Measurements from ENCODE around the gene UBE2G1. TPM values are rescaled to one million over a fixed set of nuclear protein-coding genes. Genes with fewer than 3 reads are reported as not detected.

UBE2G1 gene
- polyA plus RNA-seq, 1 donor from 2014 or later: 65.8 TPM

DNA sequence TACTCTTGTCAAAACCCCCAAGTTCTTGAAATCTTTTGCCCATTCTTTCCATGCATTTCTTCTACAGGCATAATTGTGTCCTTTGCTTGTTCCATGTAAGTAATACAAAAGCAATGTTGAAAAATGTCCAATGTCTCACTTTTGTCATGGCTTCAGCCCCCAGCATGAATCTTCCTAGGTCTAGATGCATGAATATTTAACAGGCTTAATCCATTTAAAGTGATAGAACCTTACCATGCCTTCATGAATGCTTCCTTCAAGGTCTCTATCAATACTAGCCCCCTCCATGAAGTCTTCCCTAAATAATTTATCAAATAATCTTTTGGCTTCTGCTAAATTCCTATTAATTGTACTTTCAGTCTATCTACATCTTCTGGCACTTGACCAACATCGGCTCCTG is 56.6 kb downstream of the UBE2G1 start:
- Histone ChIP-seq H3K9me2 (ENCODE audit: insufficient read depth, low read length) (no peaks in the 10 kb centered on the region), H3K27ac (ENCODE audit: low read length) (no peak overlapping the region), H3K36me3 (ENCODE audit: insufficient read depth, low read length) (no peaks in the 10 kb centered on the region), H3K9me3 (ENCODE audit: low read length) (no peaks in the 10 kb centered on the region), H3K4me2 (ENCODE audit: low read length) (no peak overlapping the region), H3K9ac (ENCODE audit: low read length) (no peak overlapping the region), H3F3A (ENCODE audit: insufficient read depth, low read length, poor library complexity, severe bottlenecking) (no peaks in the 10 kb centered on the region), H3K27me3 (ENCODE audit: insufficient read depth, low read depth, low read length) (no peaks in the 10 kb centered on the region), H3K4me3 (ENCODE audit: low read length) (no peak overlapping the region), H4K20me1 (ENCODE audit: insufficient read depth) (no peaks in the 10 kb centered on the region), H2AFZ (ENCODE audit: low read depth, low read length) (no peak overlapping the region), H3K79me2 (replicated peaks; ENCODE audit: insufficient read depth, low read length) (peaks cover 25% of the 10 kb centered on the region)
- TF ChIP-seq POLR2AphosphoS5 (IDR thresholded peaks at IDR 0.05) (no peak), TAF1 (IDR thresholded peaks at IDR 0.05; ENCODE audit: low read depth) (no peak), EP300 (conservative IDR thresholded peaks at IDR 0.05; ENCODE audit: poor library complexity, severe bottlenecking) (no peak), RAD21 (conservative IDR thresholded peaks at IDR 0.05) (no peak), EZH2 (IDR thresholded peaks at IDR 0.05; ENCODE audit: borderline replicate concordance, insufficient read depth, low read length, poor library complexity, severe bottlenecking) (no peak), MXI1 (conservative IDR thresholded peaks at IDR 0.05; ENCODE audit: poor library complexity, severe bottlenecking) (no peak), SMC3 (conservative IDR thresholded peaks at IDR 0.05; ENCODE audit: poor library complexity) (no peak)
- TF ChIP-seq, protein P1, sequence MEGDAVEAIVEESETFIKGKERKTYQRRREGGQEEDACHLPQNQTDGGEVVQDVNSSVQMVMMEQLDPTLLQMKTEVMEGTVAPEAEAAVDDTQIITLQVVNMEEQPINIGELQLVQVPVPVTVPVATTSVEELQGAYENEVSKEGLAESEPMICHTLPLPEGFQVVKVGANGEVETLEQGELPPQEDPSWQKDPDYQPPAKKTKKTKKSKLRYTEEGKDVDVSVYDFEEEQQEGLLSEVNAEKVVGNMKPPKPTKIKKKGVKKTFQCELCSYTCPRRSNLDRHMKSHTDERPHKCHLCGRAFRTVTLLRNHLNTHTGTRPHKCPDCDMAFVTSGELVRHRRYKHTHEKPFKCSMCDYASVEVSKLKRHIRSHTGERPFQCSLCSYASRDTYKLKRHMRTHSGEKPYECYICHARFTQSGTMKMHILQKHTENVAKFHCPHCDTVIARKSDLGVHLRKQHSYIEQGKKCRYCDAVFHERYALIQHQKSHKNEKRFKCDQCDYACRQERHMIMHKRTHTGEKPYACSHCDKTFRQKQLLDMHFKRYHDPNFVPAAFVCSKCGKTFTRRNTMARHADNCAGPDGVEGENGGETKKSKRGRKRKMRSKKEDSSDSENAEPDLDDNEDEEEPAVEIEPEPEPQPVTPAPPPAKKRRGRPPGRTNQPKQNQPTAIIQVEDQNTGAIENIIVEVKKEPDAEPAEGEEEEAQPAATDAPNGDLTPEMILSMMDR (IDR thresholded peaks at IDR 0.05; ENCODE audit: poor library complexity, severe bottlenecking): no peak
- TF ChIP-seq, protein P2, sequence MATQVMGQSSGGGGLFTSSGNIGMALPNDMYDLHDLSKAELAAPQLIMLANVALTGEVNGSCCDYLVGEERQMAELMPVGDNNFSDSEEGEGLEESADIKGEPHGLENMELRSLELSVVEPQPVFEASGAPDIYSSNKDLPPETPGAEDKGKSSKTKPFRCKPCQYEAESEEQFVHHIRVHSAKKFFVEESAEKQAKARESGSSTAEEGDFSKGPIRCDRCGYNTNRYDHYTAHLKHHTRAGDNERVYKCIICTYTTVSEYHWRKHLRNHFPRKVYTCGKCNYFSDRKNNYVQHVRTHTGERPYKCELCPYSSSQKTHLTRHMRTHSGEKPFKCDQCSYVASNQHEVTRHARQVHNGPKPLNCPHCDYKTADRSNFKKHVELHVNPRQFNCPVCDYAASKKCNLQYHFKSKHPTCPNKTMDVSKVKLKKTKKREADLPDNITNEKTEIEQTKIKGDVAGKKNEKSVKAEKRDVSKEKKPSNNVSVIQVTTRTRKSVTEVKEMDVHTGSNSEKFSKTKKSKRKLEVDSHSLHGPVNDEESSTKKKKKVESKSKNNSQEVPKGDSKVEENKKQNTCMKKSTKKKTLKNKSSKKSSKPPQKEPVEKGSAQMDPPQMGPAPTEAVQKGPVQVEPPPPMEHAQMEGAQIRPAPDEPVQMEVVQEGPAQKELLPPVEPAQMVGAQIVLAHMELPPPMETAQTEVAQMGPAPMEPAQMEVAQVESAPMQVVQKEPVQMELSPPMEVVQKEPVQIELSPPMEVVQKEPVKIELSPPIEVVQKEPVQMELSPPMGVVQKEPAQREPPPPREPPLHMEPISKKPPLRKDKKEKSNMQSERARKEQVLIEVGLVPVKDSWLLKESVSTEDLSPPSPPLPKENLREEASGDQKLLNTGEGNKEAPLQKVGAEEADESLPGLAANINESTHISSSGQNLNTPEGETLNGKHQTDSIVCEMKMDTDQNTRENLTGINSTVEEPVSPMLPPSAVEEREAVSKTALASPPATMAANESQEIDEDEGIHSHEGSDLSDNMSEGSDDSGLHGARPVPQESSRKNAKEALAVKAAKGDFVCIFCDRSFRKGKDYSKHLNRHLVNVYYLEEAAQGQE (IDR thresholded peaks at IDR 0.05; ENCODE audit: borderline replicate concordance): no peak

DNA sequence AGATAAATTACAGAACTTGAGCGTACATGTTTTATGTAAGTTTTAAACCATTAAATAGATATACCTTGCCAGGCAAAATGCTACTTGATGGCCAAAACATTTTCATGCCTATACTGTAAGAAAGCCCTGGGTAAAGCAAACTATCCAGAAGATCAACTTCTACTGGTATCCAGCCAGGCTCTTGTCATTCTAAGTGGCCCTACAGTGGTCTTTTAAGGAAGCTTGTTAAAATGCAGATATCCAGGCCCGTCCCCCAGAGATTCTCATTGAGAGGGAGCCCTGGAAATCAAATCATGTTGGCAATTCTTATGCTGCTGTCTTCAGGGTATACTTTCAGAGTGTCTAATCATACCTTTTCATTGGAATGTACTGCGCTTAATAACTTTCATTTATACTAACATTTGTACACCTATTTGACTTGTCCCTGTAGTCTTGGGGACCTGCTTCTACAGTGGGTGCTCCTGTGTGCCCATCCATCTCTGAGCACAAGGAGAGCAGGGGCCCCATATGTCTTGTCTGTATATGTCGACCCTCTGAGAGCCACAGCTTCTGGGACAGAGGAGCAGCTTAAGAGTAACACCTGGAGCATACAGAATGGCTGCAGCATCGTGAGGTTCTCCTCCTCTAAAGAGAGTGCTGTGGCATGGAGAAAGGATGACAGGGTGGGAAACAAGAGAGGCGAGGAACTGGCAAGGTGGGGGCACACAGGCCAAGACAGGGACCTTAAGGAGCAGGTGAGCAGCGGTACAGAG is 59.1 kb downstream of the UBE2G1 start:
- Histone ChIP-seq H3K9me2 (ENCODE audit: insufficient read depth, low read length) (no peaks in the 10 kb centered on the region), H3K36me3 (ENCODE audit: insufficient read depth, low read length) (no peaks in the 10 kb centered on the region), H3F3A (ENCODE audit: insufficient read depth, low read length, poor library complexity, severe bottlenecking) (no peaks in the 10 kb centered on the region), H3K9me3 (ENCODE audit: low read length) (no peaks in the 10 kb centered on the region), H3K27ac (ENCODE audit: low read length) (no peak overlapping the region), H3K27me3 (ENCODE audit: insufficient read depth, low read depth, low read length) (no peaks in the 10 kb centered on the region), H4K20me1 (ENCODE audit: insufficient read depth) (no peaks in the 10 kb centered on the region), H3K79me2 (replicated peaks; ENCODE audit: insufficient read depth, low read length) (peaks cover 17% of the 10 kb centered on the region), H3K9ac (ENCODE audit: low read length) (no peak overlapping the region), H3K4me2 (ENCODE audit: low read length) (no peak overlapping the region), H2AFZ (ENCODE audit: low read depth, low read length) (no peak overlapping the region), H3K4me3 (ENCODE audit: low read length) (no peak overlapping the region)
- TF ChIP-seq SMC3 (conservative IDR thresholded peaks at IDR 0.05; ENCODE audit: poor library complexity): no peak
- TF ChIP-seq POLR2AphosphoS5 (IDR thresholded peaks at IDR 0.05): no peak
- TF ChIP-seq, protein P1 (IDR thresholded peaks at IDR 0.05; ENCODE audit: poor library complexity, severe bottlenecking): no peak
- no peak for TF ChIP-seq EZH2 (IDR thresholded peaks at IDR 0.05; ENCODE audit: borderline replicate concordance, insufficient read depth, low read length, poor library complexity, severe bottlenecking)
- no peak for TF ChIP-seq RAD21 (conservative IDR thresholded peaks at IDR 0.05)
- TF ChIP-seq MXI1 (conservative IDR thresholded peaks at IDR 0.05; ENCODE audit: poor library complexity, severe bottlenecking): no peak
- TF ChIP-seq, protein P2 (IDR thresholded peaks at IDR 0.05; ENCODE audit: borderline replicate concordance): no peak
- no peak for TF ChIP-seq TAF1 (IDR thresholded peaks at IDR 0.05; ENCODE audit: low read depth)

All from neural cell (in vitro differentiated cells).